NB4 (cell line): ENCODE data around the gene MEF2A.
"Not testable (repeated sequence)": the region's sequence is repeated elsewhere in the genome, so short reads cannot be mapped to it uniquely, and the experiment has no call there.

Experiments
- DNase-seq: peaks from one replicate; pipeline ENCODE4 v3.0.0; 2010; ENCODE audit warnings: low read depth
- H3K4me3 ChIP-seq: one replicate; pipeline ENCODE4 v1.5.1; 2011; ENCODE audit warnings: mild to moderate bottlenecking, low read depth, low read length, moderate library complexity
- MYC ChIP-seq: IDR thresholded peaks from 2 replicates; pipeline ENCODE4 v1.6.1; 2011; ENCODE audit warnings: low read depth, low read length
- POLR2A ChIP-seq: IDR thresholded peaks from 2 replicates; pipeline ENCODE4 v1.6.1; 2011; ENCODE audit warnings: mild to moderate bottlenecking; ENCODE audit not compliant: insufficient read length; ENCODE audit errors: extremely low read depth
- TF ChIP-seq, protein P1 (sequence below): IDR thresholded peaks from 2 replicates; pipeline ENCODE4 v1.6.1; 2011; ENCODE audit warnings: low read depth, low read length
- TF ChIP-seq, protein P2 (sequence below): IDR thresholded peaks from one replicate; pipeline ENCODE4 v1.5.1; 2012; ENCODE audit warnings: low read depth, low read length

The MEF2A gene

DNA sequence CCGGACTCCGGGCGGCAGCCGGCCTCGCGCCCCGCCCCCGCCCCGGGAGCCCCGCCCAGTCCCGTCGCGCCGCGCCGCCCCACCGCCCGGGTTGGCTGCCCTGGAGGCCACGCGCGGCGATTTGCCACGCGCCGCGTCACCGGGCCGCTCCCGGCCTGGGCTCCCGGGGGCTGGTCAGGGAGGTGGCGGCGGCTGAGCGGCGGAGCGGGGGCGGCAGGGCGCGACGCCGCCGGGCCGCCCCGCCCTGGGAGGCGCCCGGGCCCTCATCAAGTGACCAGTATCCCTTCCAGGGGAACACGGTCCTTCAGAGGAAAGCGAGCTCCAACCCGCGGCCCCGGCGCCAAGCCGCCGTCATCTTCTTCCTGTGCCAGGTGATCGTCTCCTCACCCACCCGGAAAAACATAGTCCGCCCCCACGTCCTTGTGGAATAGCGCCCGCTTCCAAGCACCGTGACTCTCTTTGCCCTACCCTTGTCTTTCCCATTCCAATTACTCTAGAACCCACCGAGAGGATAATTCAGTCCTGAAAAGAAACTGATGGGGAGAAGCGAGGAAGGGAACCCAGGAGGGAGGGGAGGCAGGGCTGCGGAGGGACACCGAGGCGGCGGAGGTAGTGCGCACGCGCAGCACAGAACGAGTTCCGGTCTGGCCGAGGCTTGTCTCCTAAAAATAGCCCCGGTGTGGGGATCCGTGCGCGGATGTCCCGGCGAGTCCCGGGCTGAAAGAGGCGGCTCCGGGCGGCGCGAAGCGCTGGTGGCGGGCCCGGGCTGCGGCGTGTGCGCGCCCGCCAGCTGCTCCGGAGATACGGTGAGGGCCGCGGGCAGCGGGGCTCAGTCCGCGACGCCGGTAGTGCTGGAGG, at the start of gene MEF2A:
TSS of gene MEF2A (plus strand) at position 686 of the 858 bp plus-strand sequence. CDS start 67,136 bp downstream, outside the sequence.
- H3K4me3 ChIP-seq, result peak within 1 kb of the TSS; percentile 92
- TF ChIP-seq POLR2A (peak; percentile 94), MYC (peak; percentile 74)
- TF ChIP-seq, protein P1, sequence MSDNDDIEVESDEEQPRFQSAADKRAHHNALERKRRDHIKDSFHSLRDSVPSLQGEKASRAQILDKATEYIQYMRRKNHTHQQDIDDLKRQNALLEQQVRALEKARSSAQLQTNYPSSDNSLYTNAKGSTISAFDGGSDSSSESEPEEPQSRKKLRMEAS, result peak; percentile 83
- TF ChIP-seq, protein P2, sequence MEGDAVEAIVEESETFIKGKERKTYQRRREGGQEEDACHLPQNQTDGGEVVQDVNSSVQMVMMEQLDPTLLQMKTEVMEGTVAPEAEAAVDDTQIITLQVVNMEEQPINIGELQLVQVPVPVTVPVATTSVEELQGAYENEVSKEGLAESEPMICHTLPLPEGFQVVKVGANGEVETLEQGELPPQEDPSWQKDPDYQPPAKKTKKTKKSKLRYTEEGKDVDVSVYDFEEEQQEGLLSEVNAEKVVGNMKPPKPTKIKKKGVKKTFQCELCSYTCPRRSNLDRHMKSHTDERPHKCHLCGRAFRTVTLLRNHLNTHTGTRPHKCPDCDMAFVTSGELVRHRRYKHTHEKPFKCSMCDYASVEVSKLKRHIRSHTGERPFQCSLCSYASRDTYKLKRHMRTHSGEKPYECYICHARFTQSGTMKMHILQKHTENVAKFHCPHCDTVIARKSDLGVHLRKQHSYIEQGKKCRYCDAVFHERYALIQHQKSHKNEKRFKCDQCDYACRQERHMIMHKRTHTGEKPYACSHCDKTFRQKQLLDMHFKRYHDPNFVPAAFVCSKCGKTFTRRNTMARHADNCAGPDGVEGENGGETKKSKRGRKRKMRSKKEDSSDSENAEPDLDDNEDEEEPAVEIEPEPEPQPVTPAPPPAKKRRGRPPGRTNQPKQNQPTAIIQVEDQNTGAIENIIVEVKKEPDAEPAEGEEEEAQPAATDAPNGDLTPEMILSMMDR, result no peak
- peak; percentile 96 for DNase-seq

DNA sequence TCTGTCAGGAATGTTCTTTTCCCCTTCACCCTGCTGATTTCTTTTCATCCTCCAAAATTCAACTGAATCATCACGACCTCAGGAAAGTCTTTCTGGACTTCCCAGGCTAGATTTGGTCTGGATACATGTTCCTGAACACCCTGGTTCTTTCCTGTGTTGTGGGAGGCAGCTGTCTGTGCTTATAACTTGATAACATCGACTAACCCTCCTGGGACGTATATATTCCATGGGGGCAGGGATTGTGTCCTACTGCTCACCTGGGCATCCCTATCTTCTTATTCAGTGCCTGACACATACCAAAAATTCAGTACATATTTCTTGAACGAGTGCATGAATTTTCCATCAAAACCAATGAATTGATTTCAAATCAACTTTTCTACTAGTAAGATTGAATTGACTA, 47.6 kb upstream of the MEF2A start:
- H3K4me3 ChIP-seq, result no peak overlapping the region
- TF ChIP-seq, protein P2, result no peak
- TF ChIP-seq POLR2A (no peak), MYC (no peak)
- TF ChIP-seq, protein P1, result no peak
- DNase-seq, result no peak

DNA sequence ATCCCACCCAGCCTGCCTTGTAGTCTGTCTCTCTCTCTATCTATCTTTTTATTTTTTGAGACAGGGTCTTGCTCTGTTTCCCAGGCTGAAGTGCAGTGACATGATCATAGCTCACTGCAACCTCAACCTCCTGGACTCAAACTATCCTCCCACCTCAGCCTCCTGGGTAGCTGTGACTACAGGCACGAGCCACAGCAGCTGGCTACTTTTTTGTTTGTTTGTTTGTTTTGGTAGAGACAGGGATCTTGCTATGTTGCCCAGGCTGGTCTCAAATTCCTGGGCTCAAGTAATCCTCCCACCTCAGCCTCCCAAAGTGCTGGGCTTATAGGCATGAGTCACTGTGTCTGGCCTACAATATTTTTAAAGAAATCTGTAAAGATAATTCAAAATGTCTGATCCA, 46.4 kb upstream of the MEF2A start:
- not testable (repeated sequence) for H3K4me3 ChIP-seq, DNase-seq

DNA sequence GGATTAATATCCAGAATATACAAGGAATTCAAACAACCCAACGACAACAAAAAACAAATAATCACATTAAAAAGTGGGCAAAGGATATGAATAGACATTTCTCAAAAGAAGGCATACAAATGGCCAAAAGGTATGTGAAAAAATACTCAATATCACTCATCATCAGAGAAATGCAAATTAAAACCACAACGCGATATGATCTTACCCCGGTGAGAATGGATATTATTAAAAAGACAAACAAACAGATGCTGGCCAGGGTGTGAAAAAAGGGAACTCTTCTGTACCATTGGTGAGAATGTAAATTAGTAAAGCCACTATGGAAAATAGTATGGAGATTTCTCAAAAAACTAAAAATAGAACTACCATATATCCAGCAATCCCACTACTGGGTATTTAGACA, 43.5 kb upstream of the MEF2A start:
- no peak for DNase-seq
- no peak overlapping the region for H3K4me3 ChIP-seq
- TF ChIP-seq, protein P2, result no peak
- TF ChIP-seq POLR2A (no peak), MYC (no peak)
- TF ChIP-seq, protein P1, result no peak

DNA sequence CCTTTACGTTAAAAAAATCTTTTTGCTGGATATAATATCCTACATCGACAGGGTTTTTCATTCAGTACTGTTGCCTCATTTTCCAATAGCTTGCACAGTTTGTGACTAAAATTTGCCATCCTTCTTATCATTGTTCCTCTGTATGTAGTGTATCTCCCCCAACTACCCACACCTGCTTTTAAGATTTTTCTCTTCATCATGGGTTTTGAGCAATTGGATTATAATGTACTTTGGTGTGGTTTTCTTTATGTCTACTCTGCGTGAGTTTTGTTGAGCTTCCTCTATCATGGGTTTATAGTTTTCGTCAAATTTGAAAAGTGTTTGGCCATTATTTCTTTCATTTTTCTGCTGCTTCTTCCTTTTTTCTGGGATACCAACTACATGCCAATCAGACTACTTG, 39.6 kb upstream of the MEF2A start:
- H3K4me3 ChIP-seq, result no peak overlapping the region
- TF ChIP-seq POLR2A, result no peak
- no peak for TF ChIP-seq MYC
- TF ChIP-seq, protein P1, result no peak
- TF ChIP-seq, protein P2, result no peak
- DNase-seq, result no peak

DNA sequence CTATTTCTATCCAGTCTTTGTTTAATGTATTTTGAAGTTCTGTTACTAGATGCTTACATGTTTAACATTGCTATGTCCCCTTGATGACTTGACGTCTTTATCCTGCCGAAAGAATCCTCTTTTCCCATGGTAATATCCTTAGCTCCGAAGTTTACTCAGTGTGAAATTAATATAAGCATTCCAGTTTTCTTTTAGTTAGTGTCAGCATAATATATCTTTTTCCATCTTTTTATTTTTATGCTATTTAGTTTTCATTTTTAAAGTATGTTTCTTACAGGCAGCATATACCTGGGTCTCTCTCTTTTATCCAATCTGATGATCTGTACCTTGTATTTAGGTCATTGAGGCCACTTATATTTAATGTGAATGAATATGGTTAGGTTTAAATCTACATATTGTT, 39.1 kb upstream of the MEF2A start:
- no peak for DNase-seq
- TF ChIP-seq, protein P1, result no peak
- TF ChIP-seq POLR2A, result no peak
- TF ChIP-seq, protein P2, result no peak
- no peak for TF ChIP-seq MYC
- H3K4me3 ChIP-seq, result no peak overlapping the region
